RWPE2 (cell line): ENCODE data around the gene BPIFB1.

Experiments
- ATAC-seq: fragments of 200-7000 bp; cut with Tn5 transposase; 3 replicates; pipeline ENCODE4 v1.9.1; 2021; ENCODE audit warnings: low read depth
- DNase-seq: peaks from one replicate; pipeline ENCODE4 v3.0.0-alpha.2; 2020; ENCODE audit warnings: low spot score
- H3K27ac ChIP-seq: fragments of 450-650 bp; 2 replicates; pipeline ENCODE4 v1.5.1; 2017; ENCODE audit warnings: mild to moderate bottlenecking; ENCODE audit not compliant: poor library complexity, severe bottlenecking
- H3K27me3 ChIP-seq: fragments of 250-450 bp; sonication (Bioruptor Pico); 2 replicates; pipeline ENCODE4 v1.5.1; 2021; ENCODE audit warnings: mild to moderate bottlenecking, moderate library complexity; ENCODE audit not compliant: insufficient read depth, poor library complexity, severe bottlenecking
- H3K36me3 ChIP-seq: fragments of 250-450 bp; sonication (Bioruptor Pico); 2 replicates; pipeline ENCODE4 v1.5.1; 2020; ENCODE audit warnings: low read depth, mild to moderate bottlenecking, moderate library complexity
- H3K4me1 ChIP-seq: fragments of 250-450 bp; sonication (Bioruptor Pico); 2 replicates; pipeline ENCODE4 v1.5.1; 2021; ENCODE audit warnings: mild to moderate bottlenecking, moderate library complexity; ENCODE audit not compliant: insufficient read depth, poor library complexity, severe bottlenecking
- H3K4me3 ChIP-seq: fragments of 250-450 bp; sonication (Bioruptor Pico); 2 replicates; pipeline ENCODE4 v1.5.1; 2021; ENCODE audit warnings: mild to moderate bottlenecking, moderate library complexity; ENCODE audit not compliant: severe bottlenecking
- H3K9me3 ChIP-seq: fragments of 250-450 bp; sonication (Bioruptor Pico); 2 replicates; pipeline ENCODE4 v1.5.1; 2021; ENCODE audit warnings: mild to moderate bottlenecking, moderate library complexity; ENCODE audit not compliant: severe bottlenecking
- CTCF ChIP-seq: fragments of 450-650 bp; IDR thresholded peaks from one replicate; pipeline ENCODE4 v1.5.1; 2017; ENCODE audit warnings: mild to moderate bottlenecking, moderate library complexity; ENCODE audit not compliant: poor library complexity, severe bottlenecking

BPIFB1 gene

GRCh38 chr20:33337531-33338165 is 54.6 kb downstream of the BPIFB1 start:
- no peak overlapping the region for H3K4me3 ChIP-seq
- TF ChIP-seq CTCF = no peak
- ATAC-seq (no peak), DNase-seq (no peak)
- H3K36me3 ChIP-seq = no peaks in the 10 kb centered on the region
- no peak overlapping the region for H3K27ac ChIP-seq
- no peaks in the 10 kb centered on the region for H3K9me3 ChIP-seq
- no peaks in the 10 kb centered on the region for H3K4me1 ChIP-seq
- peaks cover 4% of the 10 kb centered on the region for H3K27me3 ChIP-seq

- H3K4me1 ChIP-seq = no peaks in the 10 kb centered on the region
- no peak for DNase-seq
- peaks cover 4% of the 10 kb centered on the region for H3K27me3 ChIP-seq
- no peak overlapping the region for H3K27ac ChIP-seq
- no peak for TF ChIP-seq CTCF
- no peaks in the 10 kb centered on the region for H3K9me3 ChIP-seq
- H3K4me3 ChIP-seq = no peak overlapping the region
- no peak for ATAC-seq
- no peaks in the 10 kb centered on the region for H3K36me3 ChIP-seq
Observed at GRCh38 chr20:33338467-33339258, 55.6 kb downstream of the BPIFB1 start.

- no peaks in the 10 kb centered on the region for H3K4me1 ChIP-seq
- DNase-seq = no peak
- H3K27ac ChIP-seq = no peak overlapping the region
- ATAC-seq = no peak
- no peaks in the 10 kb centered on the region for H3K36me3 ChIP-seq
- H3K9me3 ChIP-seq = no peaks in the 10 kb centered on the region
- H3K4me3 ChIP-seq = no peak overlapping the region
- TF ChIP-seq CTCF = no peak
- H3K27me3 ChIP-seq = peaks cover 2% of the 10 kb centered on the region
Observed at GRCh38 chr20:33339515-33340058, 56.6 kb downstream of the BPIFB1 start.

GRCh38 chr20:33343521-33343920 is 60.5 kb downstream of the BPIFB1 start:
- Histone ChIP-seq H3K36me3 (no peaks in the 10 kb centered on the region), H3K9me3 (no peaks in the 10 kb centered on the region), H3K4me1 (no peaks in the 10 kb centered on the region), H3K27ac (no peak overlapping the region), H3K27me3 (no peaks in the 10 kb centered on the region), H3K4me3 (no peak overlapping the region)
- no peak for ATAC-seq
- no peak for DNase-seq
- no peak for TF ChIP-seq CTCF
